HepG2 (cell line): ENCODE data around the gene TNNT3. TPM values are rescaled to one million over a fixed set of nuclear protein-coding genes. Genes with fewer than 3 reads are reported as not detected.

Source experiments
- ATAC-seq: fragments of 200-7000 bp; cut with Tn5 transposase; 3 replicates; pipeline ENCODE4 v1.9.1; 2020; ENCODE audit warnings: mild to moderate bottlenecking, moderate library complexity
- BruUV-seq: library from RNA; stranded (reverse); fragments of 400-500 nt; replicated peaks from 2 replicates; lab custom pipeline; 2021; lab: Mats Ljungman, UMichigan
- CTCF ChIA-PET: fragments of 300-600 bp; formaldehyde crosslinking; extraction: SDS; loops from one replicate; lab custom pipeline; 2021; ENCODE audit warnings: low total read pairs, inconsistent platforms, low intra/inter-chr PET ratio; lab: Yijun Ruan, JAX
- POLR2A ChIA-PET: fragments of 350-600 bp; sonication (Branson Sonifier 250); formaldehyde crosslinking; loops from one replicate; lab custom pipeline; 2020; ENCODE audit warnings: antibody characterized with exemption, inconsistent platforms; lab: Yijun Ruan, JAX
- DNase-seq: peaks from one replicate; pipeline ENCODE4 v3.0.0-alpha.2; 2015; ENCODE audit warnings: low spot score
- FAIRE-seq: peaks from 3 replicates; lab custom pipeline; 2011; peaks lifted over from hg19 to GRCh38; lab: Jason Lieb, UNC
- H2AFZ ChIP-seq: one replicate; pipeline ENCODE4 v1.6.1; 2011; ENCODE audit warnings: low read length, inconsistent platforms
- H3K27ac ChIP-seq: fragments of 300-600 bp; 3 replicates; pipeline ENCODE4 v1.8.0; 2011; ENCODE audit warnings: mixed run types, mild to moderate bottlenecking, mixed read lengths, low read length, inconsistent platforms; ENCODE audit not compliant: insufficient read depth; ENCODE audit errors: extremely low read length
- H3K27me3 ChIP-seq, 2 experiments: fragments of 200-600 bp in 1 of 2; 2 replicates in 1 of 2; 3 replicates in 1 of 2; pipeline versions ENCODE4 v1.6.0 to v1.8.0; 2011; ENCODE audit warnings: low read length in 2 of 2, mild to moderate bottlenecking in 2 of 2, moderate library complexity in 2 of 2, inconsistent platforms in 1 of 2; ENCODE audit not compliant: insufficient read depth in 2 of 2, control insufficient read depth in 1 of 2
- H3K36me3 ChIP-seq, 2 experiments: fragments of 200-600 bp in 1 of 2; replicated peaks in 1 of 2; 2 replicates in 1 of 2; 3 replicates in 1 of 2; pipeline versions ENCODE4 v1.5.1 to v1.8.0; 2011; ENCODE audit warnings: low read length in 2 of 2, inconsistent platforms in 1 of 2; ENCODE audit not compliant: insufficient read depth in 2 of 2, control insufficient read depth in 1 of 2
- H3K4me1 ChIP-seq: 2 replicates; pipeline ENCODE4 v1.5.1; 2012; ENCODE audit warnings: low read length, inconsistent platforms; ENCODE audit not compliant: insufficient read depth
- H3K4me2 ChIP-seq: 2 replicates; pipeline ENCODE4 v1.6.0; 2011; ENCODE audit warnings: low read depth, low read length, inconsistent platforms
- H3K4me3 ChIP-seq, 3 experiments: fragments of 200-600 bp in 1 of 3; sonication (generic), shearing (Covaris generic) in 1 of 3; replicated peaks in 1 of 3; 2 replicates each; pipeline ENCODE4 v1.5.1; 2011 to 2016; ENCODE audit warnings: low read length in 3 of 3, inconsistent platforms in 2 of 3, low read depth in 2 of 3, mild to moderate bottlenecking in 2 of 3, control low read depth in 1 of 3, mixed read lengths in 1 of 3; ENCODE audit not compliant: insufficient read depth in 1 of 3
- H3K79me2 ChIP-seq: one replicate; pipeline ENCODE4 v1.6.1; 2011; ENCODE audit warnings: low read length, inconsistent platforms; ENCODE audit not compliant: insufficient read depth
- H3K9ac ChIP-seq: 2 replicates; pipeline ENCODE4 v1.6.0; 2011; ENCODE audit warnings: mild to moderate bottlenecking, low read depth, low read length, inconsistent platforms; ENCODE audit not compliant: insufficient read depth
- H3K9me3 ChIP-seq: 2 replicates; pipeline ENCODE4 v1.5.1; 2012; ENCODE audit warnings: mild to moderate bottlenecking, low read length
- H4K20me1 ChIP-seq: 2 replicates; pipeline ENCODE4 v1.6.0; 2011; ENCODE audit warnings: inconsistent platforms, mild to moderate bottlenecking, low read length, moderate library complexity; ENCODE audit not compliant: insufficient read depth
- BRD4 ChIP-seq: sonication (generic); formaldehyde crosslinking; IDR thresholded peaks from 2 replicates; pipeline ENCODE4 v1.4.0; 2020; ENCODE audit warnings: missing genetic modification reagents
- DZIP1 ChIP-seq: sonication (generic); formaldehyde crosslinking; IDR thresholded peaks from 2 replicates; pipeline ENCODE4 v1.5.0; 2020; ENCODE audit warnings: mild to moderate bottlenecking, missing genetic modification reagents
- FOXK2 ChIP-seq: fragments of 450-650 bp; IDR thresholded peaks from 2 replicates; pipeline ENCODE4 v1.6.1; 2016
- HNRNPK ChIP-seq: fragments of 200-400 bp; formaldehyde crosslinking; IDR thresholded peaks from 2 replicates; pipeline ENCODE4 v1.6.1; 2018; ENCODE audit warnings: low read length, low read depth, moderate library complexity, mild to moderate bottlenecking; ENCODE audit not compliant: poor library complexity, severe bottlenecking
- HNRNPUL1 ChIP-seq: fragments of 200-400 bp; formaldehyde crosslinking; IDR thresholded peaks from 2 replicates; pipeline ENCODE4 v1.6.1; 2017; ENCODE audit warnings: low read depth, mild to moderate bottlenecking, low read length, moderate library complexity
- HOMEZ ChIP-seq: IDR thresholded peaks from 2 replicates; pipeline ENCODE4 v1.6.1; 2016; ENCODE audit warnings: low read depth
- KAT7 ChIP-seq: IDR thresholded peaks from 2 replicates; pipeline ENCODE4 v1.6.1; 2018; ENCODE audit warnings: borderline replicate concordance, missing compliant biosample characterization
- SALL1 ChIP-seq: sonication (generic); formaldehyde crosslinking; IDR thresholded peaks from 2 replicates; pipeline ENCODE4 v1.8.0; 2022; ENCODE audit warnings: mild to moderate bottlenecking, missing genetic modification reagents
- SIN3A ChIP-seq: IDR thresholded peaks from 2 replicates; pipeline ENCODE4 v1.6.1; 2011; ENCODE audit warnings: low read depth, mild to moderate bottlenecking, control low read depth, low read length, borderline replicate concordance
- TMF1 ChIP-seq: sonication (generic); formaldehyde crosslinking; IDR thresholded peaks from 2 replicates; pipeline ENCODE4 v1.8.1; 2022; ENCODE audit warnings: low read depth, missing genetic modification reagents
- TRIM24 ChIP-seq: sonication (generic); formaldehyde crosslinking; IDR thresholded peaks from 2 replicates; pipeline ENCODE4 v1.8.0; 2022; ENCODE audit warnings: mild to moderate bottlenecking, missing genetic modification reagents
- ZHX1 ChIP-seq: sonication (generic); formaldehyde crosslinking; IDR thresholded peaks from 2 replicates; pipeline ENCODE4 v1.8.1; 2022; ENCODE audit warnings: low read depth, mild to moderate bottlenecking, missing genetic modification reagents
- ZNF17 ChIP-seq: sonication (generic); formaldehyde crosslinking; IDR thresholded peaks from 2 replicates; pipeline ENCODE4 v1.5.0; 2020; ENCODE audit warnings: mild to moderate bottlenecking, missing genetic modification reagents
- ZNF724P ChIP-seq: sonication (generic); formaldehyde crosslinking; IDR thresholded peaks from 2 replicates; pipeline ENCODE4 v1.8.0; 2022; ENCODE audit warnings: missing genetic modification reagents, borderline replicate concordance
- ZNF772 ChIP-seq: sonication (generic); formaldehyde crosslinking; IDR thresholded peaks from 2 replicates; pipeline ENCODE4 v1.5.0; 2020; ENCODE audit warnings: mild to moderate bottlenecking, missing genetic modification reagents
- WGBS: methylation state at CpG from one replicate; pipeline ENCODE4 v1.1.6; 2017; ENCODE audit warnings: low lambda C conversion rate; 5-methylcytosine and 5-hydroxymethylcytosine counted together
- in situ Hi-C: cut with HindIII; loops from 2 replicates; pipeline ENCODE4 v1.10.0; 2017; ENCODE audit warnings: low pct_unique_long_range_greater_than_20kb; ENCODE audit not compliant: extremely low pct_ligation_motif_present
- intact Hi-C: fragments of 100-400 bp; cut with micrococcal nuclease; formaldehyde crosslinking; loops from one replicate; pipeline ENCODE4 v1.10.0; 2022; ENCODE audit not compliant: unreplicated experiment
- polyA plus RNA-seq, 8 experiments: library from polyadenylated mRNA; depleted of rRNA in 3 of 8; stranded (reverse) in 7 of 8; unstranded in 1 of 8; fragments of >200 nt; fragmentation: Illumina TruSeq in 4 of 8; extraction: Trizol in 4 of 8; gene quantifications; 2 replicates each; pipeline versions ENCODE4 v1.2.1 to v1.2.3, GENCODE V29; 2011 to 2016; ENCODE audit warnings: low read depth in 4 of 8, missing spikeins in 1 of 8, mixed read lengths in 1 of 8; ENCODE audit not compliant: insufficient read depth in 1 of 8
- total RNA-seq, 5 experiments: library from RNA; depleted of rRNA; stranded (reverse); fragments of >200 nt; fragmentation: Illumina TruSeq; extraction: Trizol; gene quantifications; 2 replicates each; pipeline ENCODE4 v1.2.3, GENCODE V29; 2016; ENCODE audit warnings: low read depth in 1 of 5

TNNT3 gene
- total and polyA plus RNA-seq, 2 of the 13 experiments (the other 11 are each of a cell fraction or from before 2014, with no cell fraction given): not detected

GRCh38 chr11:1936072-1936780, 16.7 kb downstream of the TNNT3 start (continued):
- TF ChIP-seq DZIP1 (CRISPR knock-in tag) (no peak), HOMEZ (CRISPR knock-in tag) (no peak), TMF1 (CRISPR knock-in tag) (no peak), TRIM24 (CRISPR knock-in tag) (no peak), KAT7 (CRISPR knock-in tag) (no peak), BRD4 (no peak), FOXK2 (no peak)

- Histone ChIP-seq H3K4me1 (no peaks in the 10 kb centered on the region), H3K27ac (no peak overlapping the region), H2AFZ (no peak overlapping the region), H3K79me2 (no peaks in the 10 kb centered on the region), H3K4me2 (no peak overlapping the region), H3K9me3 (no peaks in the 10 kb centered on the region), H3K27me3 (peaks cover 18 to 64% of the 10 kb centered on the region in 2 experiments), H3K4me3 (no peak overlapping the region), H3K9ac (no peak overlapping the region), H4K20me1 (no peaks in the 10 kb centered on the region), H3K36me3 (no peaks in the 10 kb centered on the region)
- POLR2A ChIA-PET: no interaction called here
- peak; percentile 20 for ATAC-seq
- intact Hi-C loops: no loop called here
- no peak for FAIRE-seq
- in situ Hi-C loops: no loop called here
- 82% methylated on average over 3 of the region's 34 CpGs for WGBS
- DNase-seq: no peak
- BruUV-seq: no TSS peak
- CTCF ChIA-PET: no interaction called here
- TF ChIP-seq ZNF17 (CRISPR knock-in tag): no peak
- no peak for TF ChIP-seq ZNF772 (CRISPR knock-in tag)
- no peak for TF ChIP-seq ZNF724P (CRISPR knock-in tag)
- no peak for TF ChIP-seq TMF1 (CRISPR knock-in tag)
- TF ChIP-seq HNRNPUL1: no peak
- TF ChIP-seq HNRNPK: no peak
- TF ChIP-seq SIN3A: no peak
- TF ChIP-seq ZHX1: no peak
- TF ChIP-seq SALL1 (CRISPR knock-in tag): no peak
These were observed 17.5 kb downstream of the TNNT3 start for GRCh38 chr11:1936781-1937615.
